Transverse colon (tissue), 3 donors: Measurements from ENCODE around the gene STAT5A.

Experiments
- EP300 ChIP-seq: sonication (generic); formaldehyde crosslinking; IDR thresholded peaks from one replicate; pipeline ENCODE4 v1.6.1; 2017; ENCODE audit warnings: antibody characterized with exemption, low read depth
- POLR2A ChIP-seq: fragments of 450-650 bp; IDR thresholded peaks from one replicate; pipeline ENCODE4 v1.6.1; 2016; ENCODE audit warnings: antibody characterized with exemption, mild to moderate bottlenecking, moderate library complexity
- TF ChIP-seq, protein P1 (sequence below), 5 experiments: fragments of 200-600 bp in 3 of 5; fragments of 450-650 bp in 2 of 5; sonication (generic) in 3 of 5; IDR thresholded peaks; 1 replicate in 2 of 5; 2 replicates in 3 of 5; pipeline ENCODE4 v1.5.1; 2016 to 2017; ENCODE audit warnings: antibody characterized with exemption in 5 of 5, inconsistent platforms in 3 of 5, mild to moderate bottlenecking in 2 of 5, moderate library complexity in 1 of 5

DNA sequence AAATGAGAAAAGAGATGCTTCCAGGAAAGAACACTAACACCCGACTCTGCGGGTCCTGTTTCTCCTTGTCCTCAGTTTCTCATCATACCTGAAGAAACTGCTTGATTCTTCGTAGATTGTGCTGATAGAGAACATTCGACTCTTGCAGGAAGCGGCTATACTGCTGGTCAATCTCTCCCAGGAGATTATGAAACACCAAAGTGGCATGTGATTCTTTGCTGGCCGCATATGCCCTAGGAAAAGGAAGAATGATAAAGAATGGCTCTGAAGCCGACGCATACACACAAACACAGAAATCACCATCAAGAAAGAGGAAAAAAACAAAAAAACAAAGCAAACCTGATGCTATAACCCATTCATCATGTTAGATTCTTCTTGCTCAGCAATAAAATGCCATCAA lies 58.2 kb downstream of the STAT5A start:
- TF ChIP-seq, protein P1, sequence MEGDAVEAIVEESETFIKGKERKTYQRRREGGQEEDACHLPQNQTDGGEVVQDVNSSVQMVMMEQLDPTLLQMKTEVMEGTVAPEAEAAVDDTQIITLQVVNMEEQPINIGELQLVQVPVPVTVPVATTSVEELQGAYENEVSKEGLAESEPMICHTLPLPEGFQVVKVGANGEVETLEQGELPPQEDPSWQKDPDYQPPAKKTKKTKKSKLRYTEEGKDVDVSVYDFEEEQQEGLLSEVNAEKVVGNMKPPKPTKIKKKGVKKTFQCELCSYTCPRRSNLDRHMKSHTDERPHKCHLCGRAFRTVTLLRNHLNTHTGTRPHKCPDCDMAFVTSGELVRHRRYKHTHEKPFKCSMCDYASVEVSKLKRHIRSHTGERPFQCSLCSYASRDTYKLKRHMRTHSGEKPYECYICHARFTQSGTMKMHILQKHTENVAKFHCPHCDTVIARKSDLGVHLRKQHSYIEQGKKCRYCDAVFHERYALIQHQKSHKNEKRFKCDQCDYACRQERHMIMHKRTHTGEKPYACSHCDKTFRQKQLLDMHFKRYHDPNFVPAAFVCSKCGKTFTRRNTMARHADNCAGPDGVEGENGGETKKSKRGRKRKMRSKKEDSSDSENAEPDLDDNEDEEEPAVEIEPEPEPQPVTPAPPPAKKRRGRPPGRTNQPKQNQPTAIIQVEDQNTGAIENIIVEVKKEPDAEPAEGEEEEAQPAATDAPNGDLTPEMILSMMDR (IDR thresholded peaks at IDR 0.05): no peak
- TF ChIP-seq POLR2A: no peak
- no peak for TF ChIP-seq EP300
